ENCODE results near the gene MAZ.
A peak's percentile ranks its signal among the peaks of the same experiment; 100 is the strongest.

Gene MAZ

GRCh38 chr16:29837841-29838240 lies 31.5 kb downstream of the MAZ start:
- no peak for FAIRE-seq
- TF ChIP-seq POLR2A (IDR thresholded peaks at IDR 0.05; ENCODE audit: low read depth, low read length) = no peak
- no peak for DNase-seq (ENCODE audit: insufficient read length, low spot score)

GRCh38 chr16:29839822-29840221 lies 33.5 kb downstream of the MAZ start:
- FAIRE-seq = no peak
- DNase-seq (ENCODE audit: insufficient read length, low spot score) = no peak
- TF ChIP-seq POLR2A (IDR thresholded peaks at IDR 0.05; ENCODE audit: low read depth, low read length) = no peak

GRCh38 chr16:29840240-29840639 lies 33.9 kb downstream of the MAZ start:
- TF ChIP-seq POLR2A (IDR thresholded peaks at IDR 0.05; ENCODE audit: low read depth, low read length) = no peak
- FAIRE-seq (no peak), DNase-seq (ENCODE audit: insufficient read length, low spot score) (no peak)

DNA sequence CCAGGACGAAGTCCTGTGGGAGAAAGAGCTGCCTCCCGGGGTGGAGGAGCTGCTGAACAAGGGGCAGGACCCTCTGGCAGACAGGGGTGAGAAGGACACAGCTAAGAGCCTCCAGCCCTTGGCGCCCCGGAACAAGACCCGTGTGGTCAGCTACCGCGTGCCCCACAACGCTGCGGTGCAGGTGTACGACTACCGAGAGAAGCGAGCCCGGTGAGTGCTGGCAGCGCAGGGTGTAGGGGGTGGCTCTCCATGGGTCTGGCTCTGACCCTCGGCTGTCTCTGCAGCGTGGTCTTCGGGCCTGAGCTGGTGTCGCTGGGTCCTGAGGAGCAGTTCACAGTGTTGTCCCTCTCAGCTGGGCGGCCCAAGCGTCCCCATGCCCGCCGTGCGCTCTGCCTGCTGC lies 35.3 kb downstream of the MAZ start:
- FAIRE-seq = no peak
- no peak for TF ChIP-seq POLR2A (IDR thresholded peaks at IDR 0.05; ENCODE audit: low read depth, low read length)
- no peak for DNase-seq (ENCODE audit: insufficient read length, low spot score)

DNA sequence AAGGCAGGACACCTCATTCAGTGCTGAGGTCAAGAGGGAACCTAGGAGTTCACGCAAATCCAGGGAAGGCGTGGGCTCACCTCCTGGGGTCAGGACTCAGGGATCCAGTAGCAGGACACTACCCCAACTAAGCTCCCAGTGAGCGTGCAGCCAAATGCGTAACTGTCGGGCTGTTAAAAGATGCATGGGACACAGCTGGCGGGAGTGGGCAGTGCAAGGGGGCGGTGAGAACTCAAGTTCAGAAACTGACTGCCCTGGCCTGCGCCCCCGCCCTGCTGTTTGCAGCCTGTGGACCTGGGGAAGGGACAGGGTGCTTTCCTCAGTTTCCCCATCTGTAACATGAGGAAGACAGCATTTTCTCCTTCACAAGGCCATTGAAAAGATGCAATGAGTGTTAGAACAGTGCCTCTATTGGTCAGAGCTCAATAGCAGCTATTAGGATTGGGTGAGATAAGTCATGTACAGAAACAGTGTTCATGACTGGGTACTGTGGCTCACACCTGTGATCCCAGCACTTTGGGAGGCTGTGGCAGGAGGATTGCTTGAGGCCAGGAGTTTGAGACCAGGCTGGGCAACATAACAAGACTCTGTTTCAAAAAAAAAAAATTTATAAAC lies 36.5 kb downstream of the MAZ start:
- no peak for TF ChIP-seq POLR2A (IDR thresholded peaks at IDR 0.05; ENCODE audit: low read depth, low read length)
- FAIRE-seq (no peak), DNase-seq (ENCODE audit: insufficient read length, low spot score) (no peak)

GRCh38 chr16:29843931-29844330 lies 37.6 kb downstream of the MAZ start:
- TF ChIP-seq POLR2A (IDR thresholded peaks at IDR 0.05; ENCODE audit: low read depth, low read length) = no peak
- no peak for DNase-seq (ENCODE audit: insufficient read length, low spot score)
- no peak for FAIRE-seq

DNA sequence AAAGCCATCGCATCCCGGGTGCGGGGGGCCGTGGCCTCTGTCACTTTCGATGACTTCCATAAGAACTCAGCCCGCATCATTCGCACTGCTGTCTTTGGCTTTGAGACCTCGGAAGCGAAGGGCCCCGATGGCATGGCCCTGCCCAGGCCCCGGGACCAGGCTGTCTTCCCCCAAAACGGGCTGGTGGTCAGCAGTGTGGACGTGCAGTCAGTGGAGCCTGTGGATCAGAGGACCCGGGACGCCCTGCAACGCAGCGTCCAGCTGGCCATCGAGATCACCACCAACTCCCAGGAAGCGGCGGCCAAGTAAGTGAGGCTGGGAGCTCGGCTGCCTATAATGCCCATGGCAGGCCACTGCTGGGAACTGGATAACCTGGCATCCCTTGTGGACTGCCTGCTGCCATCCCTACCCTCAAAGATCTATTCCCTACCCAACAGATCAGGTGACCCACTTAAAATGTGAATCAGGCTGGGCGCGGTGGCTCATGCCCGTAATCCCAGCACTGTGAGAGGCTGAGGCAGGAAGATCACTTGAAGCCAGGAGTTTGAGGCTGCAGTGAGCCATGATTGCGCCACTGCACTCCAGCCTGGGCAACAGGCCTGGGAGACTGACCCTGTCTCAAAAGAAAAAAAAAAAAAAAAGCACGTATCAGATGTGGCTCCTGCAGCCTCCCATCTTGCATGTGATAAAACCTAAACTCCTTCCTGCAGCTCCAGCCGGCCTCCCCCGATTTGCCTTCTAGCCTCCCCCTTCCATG lies 38.4 kb downstream of the MAZ start:
- DNase-seq (ENCODE audit: insufficient read length, low spot score) (no peak), FAIRE-seq (no peak)
- no peak for TF ChIP-seq POLR2A (IDR thresholded peaks at IDR 0.05; ENCODE audit: low read depth, low read length)

DNA sequence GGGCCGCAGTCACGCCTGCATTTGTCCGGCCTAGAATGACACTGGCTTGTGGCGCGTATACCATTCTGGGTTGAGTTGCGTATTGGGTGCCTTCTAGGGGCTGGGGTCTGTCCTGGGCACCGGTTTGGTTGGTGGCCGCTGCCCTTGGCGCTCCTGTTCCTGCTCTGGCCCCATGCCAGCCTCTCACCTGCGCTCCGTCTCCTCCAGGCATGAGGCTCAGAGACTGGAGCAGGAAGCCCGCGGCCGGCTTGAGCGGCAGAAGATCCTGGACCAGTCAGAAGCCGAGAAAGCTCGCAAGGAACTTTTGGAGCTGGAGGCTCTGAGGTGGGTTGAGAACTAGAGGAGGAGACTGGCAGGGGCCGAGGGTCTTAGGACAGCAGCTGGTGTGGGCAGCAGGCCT lies 39.3 kb downstream of the MAZ start:
- no peak for TF ChIP-seq POLR2A (IDR thresholded peaks at IDR 0.05; ENCODE audit: low read depth, low read length)
- DNase-seq (ENCODE audit: insufficient read length, low spot score) (no peak), FAIRE-seq (no peak)

GRCh38 chr16:29848420-29849297 lies 42.3 kb downstream of the MAZ start:
- DNase-seq (ENCODE audit: insufficient read length, low spot score) = peak; percentile 81
- no peak for TF ChIP-seq POLR2A (IDR thresholded peaks at IDR 0.05; ENCODE audit: low read depth, low read length)

DNA sequence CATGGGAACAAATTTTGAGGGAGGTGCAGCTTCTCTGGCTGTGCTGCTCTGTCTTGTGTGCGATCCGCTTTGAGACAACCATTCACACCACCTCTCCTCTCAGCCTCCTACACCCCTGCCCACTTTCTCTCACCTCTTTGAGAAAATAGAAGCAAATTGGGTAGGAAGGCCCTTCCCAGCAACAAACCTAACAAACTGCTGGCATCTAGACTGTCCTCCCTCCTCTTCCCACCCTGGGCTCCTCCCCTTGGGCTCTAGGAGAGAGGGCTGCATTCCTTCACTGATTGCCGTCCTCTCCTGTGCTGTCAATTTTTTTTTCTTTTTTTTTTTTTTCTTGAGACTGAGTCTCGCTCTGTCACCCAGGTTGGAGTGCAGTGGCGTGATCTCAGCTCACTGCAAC lies 43.2 kb downstream of the MAZ start:
- TF ChIP-seq POLR2A (IDR thresholded peaks at IDR 0.05; ENCODE audit: low read depth, low read length) = no peak
- DNase-seq (ENCODE audit: insufficient read length, low spot score) (no peak), FAIRE-seq (no peak)

More at GRCh38 chr16:29848420-29849297, 42.3 kb downstream of the MAZ start:
- no peak for FAIRE-seq

- no peak for DNase-seq (ENCODE audit: insufficient read length, low spot score)
- no peak for TF ChIP-seq POLR2A (IDR thresholded peaks at IDR 0.05; ENCODE audit: low read depth, low read length)
- FAIRE-seq = no peak
Measured at GRCh38 chr16:29850998-29851397, 44.7 kb downstream of the MAZ start.

DNA sequence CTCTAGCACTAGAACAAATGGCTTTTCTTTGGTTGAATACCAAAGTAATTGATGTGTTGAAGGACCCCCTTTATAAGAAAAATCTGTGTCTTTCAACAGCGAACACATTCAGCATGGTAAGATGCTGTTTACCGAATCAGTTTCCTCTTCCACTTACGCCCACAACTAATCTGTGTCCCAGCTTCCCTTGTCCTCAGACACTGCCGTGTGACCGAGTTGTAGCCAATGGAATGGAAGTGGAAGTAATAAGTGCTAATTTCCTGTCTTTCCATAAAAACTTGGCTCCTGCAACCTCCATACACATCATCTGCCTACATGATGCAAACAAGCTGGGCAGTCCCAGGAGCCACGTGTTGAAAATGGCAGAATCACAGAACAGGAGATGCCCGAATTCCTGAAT lies 46.3 kb downstream of the MAZ start:
- TF ChIP-seq POLR2A (IDR thresholded peaks at IDR 0.05; ENCODE audit: low read depth, low read length) = no peak
- DNase-seq (ENCODE audit: insufficient read length, low spot score) (no peak), FAIRE-seq (no peak)

- FAIRE-seq = no peak
- TF ChIP-seq POLR2A (IDR thresholded peaks at IDR 0.05; ENCODE audit: low read depth, low read length) = no peak
Measured at GRCh38 chr16:29854520-29855100, 48.3 kb downstream of the MAZ start.

More at GRCh38 chr16:29854520-29855100, 48.3 kb downstream of the MAZ start:
- DNase-seq (ENCODE audit: insufficient read length, low spot score) = no peak
